ENCODE data around the gene CENPO.

Gene CENPO

DNA sequence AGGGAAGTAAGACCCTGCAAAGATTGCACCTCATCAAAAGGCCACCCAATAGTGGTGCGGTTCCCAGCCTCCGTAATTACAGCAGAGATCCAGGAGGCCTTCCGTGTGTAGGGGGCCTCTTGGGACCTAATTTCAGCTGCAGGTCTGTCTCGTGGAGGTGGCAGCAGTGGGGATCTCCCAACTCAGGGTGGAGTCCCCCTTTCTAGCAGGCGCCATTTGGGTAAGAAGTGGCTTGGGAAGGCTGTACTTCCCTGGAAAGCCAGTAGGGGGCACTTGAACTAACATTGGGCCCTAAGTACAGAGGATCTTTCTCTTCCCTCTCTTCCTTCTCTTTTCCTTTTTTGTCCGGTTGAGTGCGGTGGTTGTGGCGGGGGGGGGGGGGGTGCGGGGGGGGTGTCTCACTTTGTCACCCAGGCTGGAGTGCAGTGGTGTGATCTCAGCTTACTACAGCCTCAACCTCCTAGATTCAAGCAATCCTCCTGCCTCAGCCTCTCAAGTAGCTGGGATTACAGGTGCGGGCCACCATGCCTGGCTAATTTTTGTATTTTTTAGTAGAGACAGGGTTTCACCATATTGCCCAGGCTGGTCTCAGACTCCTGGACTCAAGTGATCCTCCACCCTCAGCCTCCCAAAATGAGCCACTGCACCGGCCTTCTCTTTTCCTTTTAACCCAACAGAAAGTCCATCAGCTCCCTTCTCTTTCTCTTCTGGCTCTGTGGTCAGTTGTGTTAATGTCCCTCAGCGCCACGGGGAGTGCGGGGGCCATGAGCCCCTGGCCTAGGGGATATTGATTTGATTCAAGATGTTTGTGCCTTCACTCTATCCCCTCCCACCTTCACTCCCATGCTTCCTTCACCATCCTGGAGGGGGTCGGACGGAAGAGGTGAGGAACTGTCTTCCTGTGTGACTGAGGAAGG is 32.0 kb downstream of the CENPO start:
- DNase-seq (ENCODE audit: low spot score) = no peak

DNA sequence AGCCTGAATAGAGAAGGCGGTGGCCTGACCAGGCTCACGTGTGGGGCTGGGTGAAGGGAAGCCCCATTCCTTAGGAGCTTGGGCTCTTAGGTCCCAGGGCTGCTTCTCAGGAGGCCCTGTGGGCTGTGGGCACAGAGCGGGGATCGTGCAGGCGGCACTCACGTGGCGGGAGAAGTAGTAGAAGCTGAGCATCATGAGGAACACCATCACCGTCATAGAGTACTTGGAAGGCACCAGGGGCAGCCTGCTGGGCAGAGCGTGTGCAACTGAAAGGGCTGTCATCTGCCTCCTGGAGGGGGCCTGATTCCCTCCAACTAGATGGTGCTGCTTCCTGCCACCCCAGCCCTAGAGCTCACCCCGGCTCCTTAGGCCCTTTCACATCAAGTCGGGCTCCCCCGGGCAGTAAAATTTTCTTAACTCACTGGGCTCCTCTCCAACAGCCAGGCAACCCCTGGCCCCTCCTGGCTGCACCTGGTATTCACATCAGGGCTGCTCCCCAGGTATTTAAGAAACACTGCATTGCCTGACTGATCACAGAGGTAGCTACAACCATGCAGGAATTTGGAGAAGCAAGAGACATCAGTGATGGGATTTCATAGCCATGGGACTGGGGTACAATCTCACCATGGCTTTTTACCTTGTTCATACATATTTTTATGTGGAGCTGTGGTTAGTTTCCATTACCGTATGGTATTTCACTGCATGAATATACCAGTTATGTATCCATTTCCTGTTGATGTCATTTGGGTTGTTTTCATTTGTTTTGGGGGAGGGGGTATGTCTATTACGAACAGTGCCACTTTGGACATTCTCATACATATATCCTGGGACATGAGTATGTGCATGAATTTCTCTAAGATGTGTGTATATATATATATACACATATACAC is 32.9 kb downstream of the CENPO start:
- peak; percentile 23 for DNase-seq (ENCODE audit: low spot score)

DNA sequence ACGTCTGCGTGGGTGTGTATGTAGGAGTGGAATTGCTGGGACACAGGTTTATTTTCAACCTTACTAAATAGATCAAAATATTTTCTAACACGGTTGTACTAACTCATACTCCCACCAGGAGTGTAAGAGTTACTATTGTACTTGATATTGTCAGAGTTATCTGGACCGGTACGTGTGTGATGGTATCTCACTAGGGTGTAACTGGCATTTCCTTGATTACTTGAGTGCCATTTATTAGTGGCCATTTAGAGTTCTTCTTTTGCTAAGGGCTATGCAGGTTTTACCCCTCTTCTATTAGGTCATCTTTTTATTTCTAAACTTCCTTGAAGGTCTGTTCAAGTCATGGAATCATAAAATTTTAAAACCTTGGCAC is 33.5 kb downstream of the CENPO start:
- no peak for DNase-seq (ENCODE audit: low spot score)

DNA sequence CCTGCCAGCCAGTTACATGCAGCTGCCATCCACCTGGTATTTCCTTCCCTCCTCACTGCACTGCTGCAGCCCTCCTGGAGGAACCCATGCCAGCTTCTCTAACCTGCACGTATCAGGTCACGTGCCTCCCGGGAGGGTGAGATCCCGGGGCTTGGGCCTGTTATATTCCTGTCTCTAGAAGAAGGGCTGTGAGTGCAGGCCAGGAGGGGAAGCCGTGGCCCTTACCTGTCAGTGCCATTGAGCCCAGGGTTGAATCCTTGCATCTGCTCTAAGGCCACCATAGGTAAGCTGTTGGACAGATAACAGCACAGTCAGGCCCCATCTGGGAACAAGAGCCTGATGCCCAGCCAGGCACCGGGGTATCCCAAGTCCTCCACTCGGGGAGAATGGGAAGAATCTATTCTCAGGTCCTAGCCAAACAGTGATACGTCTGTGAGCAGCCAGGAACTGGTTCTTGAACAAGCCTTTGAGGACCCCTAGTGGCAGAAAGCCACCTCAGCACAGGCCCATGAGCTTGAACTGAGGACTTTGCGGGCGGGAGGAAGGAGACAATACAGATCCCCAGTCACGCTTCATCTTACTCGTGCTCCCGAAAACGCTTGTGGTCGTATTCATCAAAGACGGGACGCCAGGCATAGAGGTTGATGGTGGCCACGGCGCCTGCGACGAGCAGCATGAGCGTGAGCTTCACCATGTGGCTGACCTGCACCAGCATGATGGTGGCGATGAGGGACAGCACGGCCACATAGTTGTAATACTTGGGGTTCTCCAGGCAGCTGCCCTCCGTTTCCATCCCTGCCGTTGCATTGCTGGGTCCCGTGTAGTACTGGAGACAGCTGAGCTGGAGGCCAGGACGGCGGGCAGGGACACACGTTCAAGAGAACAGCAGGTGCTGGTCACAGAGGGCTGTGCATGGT is 34.4 kb downstream of the CENPO start:
- DNase-seq (ENCODE audit: low spot score) = peak; percentile 84

DNA sequence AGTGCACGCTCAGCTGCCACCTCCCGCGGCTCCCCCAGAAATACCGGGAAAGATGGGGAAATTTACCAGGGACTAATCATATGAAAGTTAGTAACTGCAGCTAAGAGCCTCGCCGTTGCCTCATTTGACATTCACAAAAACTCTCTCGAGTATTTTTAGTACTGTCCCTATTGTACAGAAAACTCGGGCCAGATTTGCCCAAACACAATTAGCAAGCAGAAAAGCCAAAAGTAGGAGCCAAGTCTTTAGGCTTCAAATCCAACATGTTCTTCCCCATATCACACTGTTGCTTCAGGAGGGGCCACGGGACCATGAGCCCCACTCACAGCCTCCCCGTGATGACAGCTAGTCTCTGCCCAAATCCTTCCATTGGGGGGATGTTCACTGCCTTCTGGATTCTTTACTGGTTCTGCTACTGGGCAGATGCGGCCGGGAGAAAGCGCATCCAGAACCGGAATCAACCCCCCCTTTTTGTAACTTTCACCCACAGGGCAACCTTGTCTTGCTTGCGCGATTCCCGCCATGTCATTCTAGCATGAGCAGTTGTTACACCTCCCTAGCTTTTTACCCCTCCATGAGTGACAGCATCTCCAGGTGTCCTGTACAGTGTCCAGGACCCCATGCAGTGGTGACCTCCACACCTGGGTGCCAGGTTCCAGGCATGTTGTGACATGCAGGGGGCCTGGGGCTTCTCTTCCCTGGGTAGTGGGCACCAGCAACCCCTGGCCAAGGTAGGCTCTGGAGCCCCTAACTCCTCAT is 35.2 kb downstream of the CENPO start:
- no peak for DNase-seq (ENCODE audit: low spot score)

DNA sequence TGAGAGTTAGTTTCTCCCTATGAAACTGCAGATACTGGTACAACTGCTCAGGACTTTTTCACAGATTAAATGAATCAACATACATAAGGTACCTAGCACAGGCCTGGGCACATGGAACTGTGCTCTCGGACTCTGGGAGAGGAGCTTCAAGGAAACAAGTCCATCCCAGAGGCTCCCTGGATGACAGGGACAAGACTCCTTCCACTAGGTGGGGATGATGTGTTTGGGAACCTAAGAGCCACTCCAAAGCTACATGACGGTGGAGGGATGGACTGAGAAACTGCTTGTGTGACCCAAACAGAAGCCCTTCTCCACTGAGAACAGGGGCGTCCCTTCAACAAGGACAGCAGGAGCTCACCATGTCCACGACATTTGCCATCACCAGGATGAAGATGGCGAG is 37.1 kb downstream of the CENPO start:
- DNase-seq (ENCODE audit: low spot score) = no peak

DNA sequence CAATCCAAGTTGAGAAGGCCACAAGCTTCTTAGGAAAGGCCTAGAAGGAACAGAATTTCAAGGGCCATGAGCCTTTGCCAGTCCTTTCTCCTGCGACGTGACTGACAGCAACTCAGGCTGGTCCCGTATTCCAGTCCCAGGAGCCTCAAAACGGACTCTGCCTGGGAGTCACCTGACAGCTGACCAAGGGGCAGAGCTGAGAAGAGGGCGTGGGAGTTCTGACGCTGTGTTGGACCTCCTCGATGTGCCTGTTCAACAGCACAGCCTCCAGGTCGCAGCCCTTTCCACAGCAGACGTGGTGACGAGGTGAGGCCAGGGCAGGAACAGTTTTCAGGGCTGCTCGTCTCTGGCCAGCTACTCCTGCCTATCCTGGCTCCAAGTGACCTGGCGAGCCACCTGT is 37.6 kb downstream of the CENPO start:
- no peak for DNase-seq (ENCODE audit: low spot score)

DNA sequence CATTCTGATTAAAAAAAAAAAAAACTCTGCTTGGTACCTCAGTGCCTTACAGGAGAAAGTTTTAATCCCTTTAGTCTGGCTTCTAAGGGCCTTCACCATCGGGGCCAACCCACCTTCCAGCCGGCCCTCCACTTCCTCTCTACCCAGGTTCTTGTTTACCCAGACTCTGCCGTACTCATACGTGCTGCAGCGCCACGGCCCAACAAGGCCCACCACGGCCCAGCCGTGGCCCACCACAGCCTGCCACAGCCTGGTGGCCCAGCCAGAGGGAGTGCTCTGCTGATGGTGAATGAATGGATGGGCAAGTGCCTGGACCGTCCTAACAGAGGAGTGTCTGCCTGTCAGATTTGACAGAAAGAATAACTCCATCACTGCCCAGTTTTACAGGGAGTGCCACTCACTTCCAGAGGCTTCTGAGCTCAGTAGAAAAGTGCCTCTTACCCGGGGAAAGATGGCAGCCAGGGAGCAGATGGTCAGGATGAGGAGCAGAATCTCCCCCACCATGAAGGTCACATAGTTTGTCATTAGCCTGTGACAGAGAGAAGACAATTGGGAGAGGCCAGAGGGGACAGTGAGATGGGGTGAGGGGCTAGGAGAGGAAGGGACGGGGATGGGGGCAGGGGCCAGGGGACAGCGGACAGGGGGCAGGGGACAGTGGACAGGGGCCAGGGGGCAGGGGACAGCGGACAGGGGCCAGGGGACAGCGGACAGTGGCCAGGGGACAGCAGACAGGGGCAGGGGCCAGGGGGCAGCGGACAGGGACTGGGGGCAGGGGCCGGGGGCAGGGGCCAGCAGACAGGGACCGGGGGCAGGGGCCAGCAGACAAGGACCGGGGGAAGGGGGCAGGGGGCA is 38.2 kb downstream of the CENPO start:
- no peak for DNase-seq (ENCODE audit: low spot score)

DNA sequence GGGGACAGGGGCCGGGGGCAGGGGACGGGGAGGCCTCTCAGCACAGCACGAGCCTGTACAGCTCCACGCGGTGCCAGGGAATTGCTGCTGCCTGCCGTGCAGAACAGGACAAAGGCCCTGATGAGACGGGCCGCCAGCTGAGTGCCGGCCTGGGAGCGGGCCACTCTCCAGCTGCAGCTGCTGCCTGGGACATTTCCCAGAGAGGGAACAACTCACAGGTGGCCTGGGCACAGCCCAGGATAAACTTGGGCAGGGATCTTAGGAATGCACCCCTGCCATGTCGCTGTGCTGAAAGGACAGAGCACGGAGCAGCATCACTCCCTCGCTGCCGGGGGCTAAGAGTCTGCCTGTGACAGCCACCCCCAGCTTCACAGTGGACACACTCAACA is 38.8 kb downstream of the CENPO start:
- DNase-seq (ENCODE audit: low spot score) = no peak

DNA sequence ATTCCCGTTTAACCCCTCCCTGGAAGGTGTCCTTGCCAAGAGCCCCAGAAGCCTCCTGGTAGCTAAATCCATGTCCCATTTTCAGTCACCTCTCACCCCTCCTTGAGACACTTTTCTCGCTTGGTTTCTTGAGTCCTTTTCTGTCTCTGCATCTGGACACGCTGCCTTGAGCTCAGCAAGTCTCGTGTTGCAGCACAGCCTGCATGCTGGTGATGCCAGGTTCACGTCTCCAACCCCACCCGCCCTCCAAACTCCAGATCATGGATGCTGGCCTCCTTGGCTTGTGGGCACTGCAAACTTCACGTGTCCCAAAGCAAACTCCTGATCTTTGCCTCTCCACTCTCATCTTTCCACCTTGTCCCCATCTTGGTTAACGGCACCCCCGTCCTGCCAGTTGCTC is 39.3 kb downstream of the CENPO start:
- no peak for DNase-seq (ENCODE audit: low spot score)

DNA sequence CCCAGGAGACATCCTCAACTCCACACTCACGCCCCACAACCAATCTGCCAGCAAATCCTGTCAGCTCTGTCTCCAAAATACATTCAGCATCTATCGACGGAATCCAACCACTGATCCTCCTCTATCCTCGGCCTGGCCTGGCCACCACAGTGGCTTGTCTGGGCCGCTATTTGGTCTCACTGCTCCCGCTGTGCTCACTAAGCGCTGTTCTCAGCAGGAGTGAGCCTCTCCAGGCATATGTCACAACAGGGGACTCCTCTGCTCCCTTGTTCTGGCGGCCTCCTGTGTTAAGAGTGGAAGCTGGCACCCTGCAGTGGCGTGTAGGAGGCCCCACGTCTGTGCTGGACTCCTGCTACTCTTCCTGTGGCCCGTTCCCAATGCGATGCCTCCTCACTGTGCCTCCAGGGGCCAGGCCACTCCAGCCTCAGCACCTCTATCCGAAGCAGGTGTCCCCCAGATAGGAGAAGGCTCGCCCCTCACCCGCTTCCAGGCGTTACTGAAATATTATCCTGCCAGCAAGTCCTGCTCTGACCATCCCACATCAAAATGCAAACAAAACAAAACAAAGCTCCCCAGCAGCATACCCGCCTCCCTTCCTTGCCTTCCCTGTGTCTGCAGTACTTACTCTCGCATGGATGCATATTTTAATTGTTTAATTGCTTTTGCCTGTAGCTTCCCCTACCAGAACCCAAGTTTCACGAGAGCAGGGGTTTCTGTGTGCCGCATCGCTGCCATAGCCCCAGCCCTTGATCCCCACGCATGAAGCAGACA is 39.9 kb downstream of the CENPO start:
- no peak for DNase-seq (ENCODE audit: low spot score)

DNA sequence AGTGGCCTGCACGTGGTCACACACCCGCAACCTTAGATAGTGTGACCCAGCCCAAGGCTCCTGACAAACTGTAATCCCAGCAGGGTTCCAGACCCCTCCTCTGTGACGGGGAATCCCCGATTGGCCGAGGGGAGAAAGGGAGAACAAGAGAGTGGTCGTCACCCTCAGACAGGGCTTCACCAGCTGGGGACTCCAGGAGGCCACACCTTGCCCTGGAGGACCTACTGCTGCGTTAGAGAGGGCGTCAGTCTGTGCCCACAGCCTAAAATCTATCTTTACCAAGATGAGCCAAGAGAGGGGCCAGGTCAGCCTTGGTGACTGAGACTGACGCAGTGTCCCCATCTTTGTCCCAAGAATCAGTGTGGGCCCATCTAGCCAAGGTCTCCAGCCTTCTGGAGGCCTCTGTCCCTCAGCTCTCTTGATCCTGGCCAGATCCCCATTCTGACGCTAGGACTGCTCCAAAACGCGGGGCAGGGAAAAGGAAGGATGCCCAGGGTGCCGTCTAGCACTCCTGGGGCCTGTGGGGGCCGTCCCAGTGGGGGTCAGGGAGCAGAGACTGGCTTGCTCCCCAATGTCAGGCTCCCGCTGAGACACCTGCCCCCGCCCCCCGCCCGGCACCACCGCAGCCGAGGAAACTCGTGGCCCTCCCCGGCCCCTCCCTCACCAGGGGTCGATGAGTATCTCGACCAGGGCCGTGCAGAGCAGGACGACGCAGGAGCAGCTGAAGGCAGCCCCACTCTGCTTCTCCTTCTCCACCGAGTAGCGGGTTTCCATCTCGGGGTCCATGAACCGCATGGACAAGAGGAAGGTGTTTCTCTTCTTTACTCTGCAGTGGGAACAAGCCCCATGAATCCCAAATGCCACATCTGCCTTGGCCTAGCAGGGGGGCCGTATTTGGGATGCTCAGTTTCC is 40.9 kb downstream of the CENPO start:
- DNase-seq (ENCODE audit: low spot score) = no peak

DNA sequence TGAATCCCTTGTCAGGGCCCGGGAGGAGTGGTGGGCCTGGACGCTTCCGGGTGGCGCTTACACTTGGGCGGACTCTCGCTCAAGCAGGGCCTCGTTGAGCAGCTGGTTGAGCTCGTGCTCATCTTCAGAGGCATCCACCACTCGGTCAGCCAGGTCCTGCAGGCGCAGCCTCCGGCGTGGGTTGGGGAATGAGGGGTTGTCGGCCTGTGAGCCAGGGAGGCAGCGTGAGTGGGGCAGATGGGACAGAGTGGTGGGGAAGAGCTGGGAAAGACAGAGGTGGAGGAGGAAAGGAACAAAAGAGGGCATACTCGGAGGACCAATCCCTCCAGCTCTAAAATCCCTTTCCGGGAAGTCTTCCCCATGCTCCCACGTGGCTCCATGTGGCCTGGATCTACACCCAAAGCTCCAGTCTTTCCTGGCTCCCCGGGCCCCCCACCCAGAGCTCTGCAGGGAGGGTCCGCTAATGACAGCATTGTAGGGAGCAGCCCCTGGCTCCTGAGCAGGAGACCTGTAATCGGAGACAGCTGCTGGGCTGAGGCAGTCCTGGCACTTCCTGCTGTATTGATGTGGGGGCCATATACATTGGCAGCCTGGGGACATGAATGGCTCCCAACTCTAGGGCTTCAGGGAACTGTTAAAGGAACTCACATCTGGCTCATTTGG is 41.6 kb downstream of the CENPO start:
- no peak for DNase-seq (ENCODE audit: low spot score)

DNA sequence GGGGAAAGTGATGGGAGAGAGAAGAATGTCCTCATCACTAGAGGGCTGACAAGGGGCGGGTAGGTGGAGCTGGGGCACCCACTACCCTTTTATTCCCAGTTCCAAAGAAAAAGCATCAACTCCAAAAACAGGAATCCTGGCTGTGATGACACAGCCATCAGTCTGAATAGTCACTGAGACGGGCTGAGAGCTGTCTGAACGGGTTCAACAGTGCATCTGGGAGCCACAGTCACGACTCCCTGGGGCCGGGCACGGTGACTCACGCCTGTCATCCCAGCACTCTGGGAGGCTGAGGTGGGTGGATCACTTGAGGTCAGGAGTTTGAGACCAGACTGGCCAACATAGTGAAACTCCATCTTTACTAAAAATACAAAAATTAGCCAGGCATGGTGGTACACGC is 42.2 kb downstream of the CENPO start:
- peak; percentile 38 for DNase-seq (ENCODE audit: low spot score)

DNA sequence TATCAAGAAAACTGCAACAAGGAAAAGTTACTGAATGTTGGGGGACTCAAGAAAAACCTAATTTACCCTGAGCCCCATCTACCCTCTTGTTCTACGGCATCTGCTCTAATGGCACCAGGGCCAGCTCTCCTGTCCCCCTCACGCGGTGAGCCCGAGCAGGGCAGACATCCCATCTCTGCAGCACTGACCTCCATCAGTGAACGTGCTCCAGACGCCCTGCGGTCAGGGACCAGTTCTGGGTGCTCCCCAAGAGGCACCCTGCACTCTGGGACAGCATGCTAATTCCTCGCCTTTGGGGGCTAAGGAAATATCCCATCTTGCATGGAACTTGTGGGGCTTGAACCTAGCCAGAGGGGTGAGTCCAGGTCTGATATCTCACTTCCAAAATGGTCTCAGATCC is 43.0 kb downstream of the CENPO start:
- no peak for DNase-seq (ENCODE audit: low spot score)

DNA sequence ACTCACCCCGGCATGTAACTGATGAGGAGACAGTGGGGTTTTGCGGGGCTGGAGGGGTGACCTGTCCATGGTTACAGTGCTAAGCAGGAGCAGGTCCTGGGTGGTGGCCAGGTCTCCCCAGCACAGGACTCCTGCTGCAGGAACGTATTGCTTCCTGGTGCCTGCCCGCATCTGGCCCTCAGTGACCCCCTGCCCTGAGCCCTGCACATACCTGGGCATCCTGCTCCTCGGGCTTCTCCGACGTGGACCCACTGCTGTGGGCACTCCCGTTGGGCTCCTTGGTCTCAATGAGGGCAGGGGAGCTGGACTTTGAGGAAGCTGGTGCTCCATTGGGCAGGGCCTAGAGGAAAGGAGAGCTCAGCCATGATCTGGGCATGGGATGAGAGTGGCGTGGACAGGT is 43.5 kb downstream of the CENPO start:
- no peak for DNase-seq (ENCODE audit: low spot score)

DNA sequence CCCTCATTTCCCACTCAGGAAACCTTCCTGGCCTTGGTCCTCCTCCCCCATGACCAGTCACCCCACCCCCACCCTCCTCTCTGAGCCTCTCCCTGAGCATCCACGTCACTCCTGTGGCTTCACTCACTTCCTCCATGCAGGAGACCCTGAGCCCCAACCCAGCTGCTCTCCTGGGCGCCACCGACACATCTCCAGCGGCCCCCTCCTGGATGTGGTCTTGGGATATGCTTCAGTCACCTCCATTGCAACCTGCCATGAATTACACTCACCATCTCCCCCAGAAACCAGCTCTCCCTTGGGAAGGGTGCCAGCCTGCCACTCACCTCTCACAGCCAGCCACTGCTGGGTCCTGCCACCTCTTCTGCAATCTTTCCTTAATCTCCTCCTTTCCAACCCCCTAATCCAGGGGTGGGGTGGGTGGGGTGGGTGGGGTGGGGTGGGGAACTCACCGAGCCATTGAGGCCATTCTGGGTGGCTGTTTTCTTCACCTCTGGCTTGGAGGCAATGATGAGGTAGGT is 44.8 kb downstream of the CENPO start:
- no peak for DNase-seq (ENCODE audit: low spot score)

DNA sequence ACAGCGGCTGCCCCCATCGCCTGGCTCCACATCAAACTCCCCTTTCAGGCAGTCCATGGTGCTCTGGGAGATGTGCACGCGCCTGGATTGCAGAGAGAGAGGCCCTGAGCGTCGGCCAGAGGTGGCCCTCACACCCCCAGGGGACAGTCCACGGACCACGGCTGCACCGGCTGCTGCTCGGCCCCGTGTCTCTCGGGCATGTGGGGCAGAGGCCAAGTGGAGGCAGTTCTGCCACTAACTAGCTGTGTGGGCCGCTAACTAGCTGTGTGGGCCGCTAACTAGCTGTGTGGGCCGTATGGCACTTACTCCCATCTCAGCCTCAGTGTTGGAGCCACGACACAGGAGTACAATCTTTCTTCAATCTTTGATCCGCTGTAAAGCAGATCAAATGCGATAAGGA is 45.3 kb downstream of the CENPO start:
- no peak for DNase-seq (ENCODE audit: low spot score)

Data from kidney tubule cell (primary cell).